Mammary epithelial cell (primary cell): ENCODE measurements around the gene FRMPD2.

Source experiments
- EZH2 ChIP-seq: IDR thresholded peaks from 2 replicates; pipeline ENCODE4 v1.6.1; 2012; ENCODE audit warnings: low read length, inconsistent platforms, borderline replicate concordance
- TF ChIP-seq, protein P1 (sequence below), 2 donors: IDR thresholded peaks in 1 of 2; conservative IDR thresholded peaks in 1 of 2; 2 replicates each; pipeline ENCODE4 v1.5.1; 2011 to 2012; ENCODE audit warnings: inconsistent platforms in 2 of 2, low read length in 2 of 2, mild to moderate bottlenecking in 2 of 2, control low read depth in 1 of 2, low read depth in 1 of 2; ENCODE audit not compliant: insufficient read depth in 1 of 2; ENCODE audit errors: extremely low read depth in 1 of 2

DNA sequence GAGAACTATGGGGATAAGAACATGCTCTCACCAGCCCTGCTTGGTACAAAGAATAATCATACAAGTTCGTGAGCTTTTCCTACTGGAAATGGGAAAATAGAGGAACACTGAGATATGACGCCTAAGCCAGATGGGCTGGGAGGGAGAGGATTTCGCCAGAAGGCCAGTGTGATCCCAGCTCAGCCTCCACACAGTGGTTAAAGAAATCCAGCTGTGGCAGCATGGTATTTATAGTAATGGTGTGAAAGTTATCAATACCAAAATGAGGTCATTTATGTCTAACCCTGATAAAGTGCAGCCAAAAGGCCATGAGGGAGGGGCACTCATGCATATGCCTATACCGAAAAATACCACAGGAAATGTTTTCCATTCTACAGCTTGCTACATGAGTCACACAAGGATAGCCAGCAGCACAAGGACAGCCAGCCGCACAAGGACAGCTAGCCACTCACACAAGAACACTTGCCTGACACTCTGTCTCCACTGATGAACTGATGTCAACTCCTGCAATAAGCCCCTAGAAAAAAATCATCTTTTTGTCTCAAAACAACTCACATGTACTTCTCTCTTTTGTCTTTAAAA is 49.4 kb downstream of the FRMPD2 start:
- TF ChIP-seq, protein P1, sequence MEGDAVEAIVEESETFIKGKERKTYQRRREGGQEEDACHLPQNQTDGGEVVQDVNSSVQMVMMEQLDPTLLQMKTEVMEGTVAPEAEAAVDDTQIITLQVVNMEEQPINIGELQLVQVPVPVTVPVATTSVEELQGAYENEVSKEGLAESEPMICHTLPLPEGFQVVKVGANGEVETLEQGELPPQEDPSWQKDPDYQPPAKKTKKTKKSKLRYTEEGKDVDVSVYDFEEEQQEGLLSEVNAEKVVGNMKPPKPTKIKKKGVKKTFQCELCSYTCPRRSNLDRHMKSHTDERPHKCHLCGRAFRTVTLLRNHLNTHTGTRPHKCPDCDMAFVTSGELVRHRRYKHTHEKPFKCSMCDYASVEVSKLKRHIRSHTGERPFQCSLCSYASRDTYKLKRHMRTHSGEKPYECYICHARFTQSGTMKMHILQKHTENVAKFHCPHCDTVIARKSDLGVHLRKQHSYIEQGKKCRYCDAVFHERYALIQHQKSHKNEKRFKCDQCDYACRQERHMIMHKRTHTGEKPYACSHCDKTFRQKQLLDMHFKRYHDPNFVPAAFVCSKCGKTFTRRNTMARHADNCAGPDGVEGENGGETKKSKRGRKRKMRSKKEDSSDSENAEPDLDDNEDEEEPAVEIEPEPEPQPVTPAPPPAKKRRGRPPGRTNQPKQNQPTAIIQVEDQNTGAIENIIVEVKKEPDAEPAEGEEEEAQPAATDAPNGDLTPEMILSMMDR (conservative IDR thresholded peaks at IDR 0.05 in 1 of 2, IDR thresholded peaks at IDR 0.05 in 1 of 2; ENCODE audit: extremely low read depth in 1 of 2, insufficient read depth in 1 of 2, low read depth in 1 of 2, low read length in 2 of 2), result no peak
- TF ChIP-seq EZH2, result no peak
